HG03558 (cell line): ENCODE results near the gene DLX1.

Source experiments
- ATAC-seq: cut with Tn5 transposase; IDR thresholded peaks from one replicate; pipeline ENCODE4 v1.9.1; 2021; ENCODE audit warnings: moderate number of reproducible peaks; ENCODE audit not compliant: unreplicated experiment; ENCODE audit errors: extremely low read depth

Gene DLX1

DNA sequence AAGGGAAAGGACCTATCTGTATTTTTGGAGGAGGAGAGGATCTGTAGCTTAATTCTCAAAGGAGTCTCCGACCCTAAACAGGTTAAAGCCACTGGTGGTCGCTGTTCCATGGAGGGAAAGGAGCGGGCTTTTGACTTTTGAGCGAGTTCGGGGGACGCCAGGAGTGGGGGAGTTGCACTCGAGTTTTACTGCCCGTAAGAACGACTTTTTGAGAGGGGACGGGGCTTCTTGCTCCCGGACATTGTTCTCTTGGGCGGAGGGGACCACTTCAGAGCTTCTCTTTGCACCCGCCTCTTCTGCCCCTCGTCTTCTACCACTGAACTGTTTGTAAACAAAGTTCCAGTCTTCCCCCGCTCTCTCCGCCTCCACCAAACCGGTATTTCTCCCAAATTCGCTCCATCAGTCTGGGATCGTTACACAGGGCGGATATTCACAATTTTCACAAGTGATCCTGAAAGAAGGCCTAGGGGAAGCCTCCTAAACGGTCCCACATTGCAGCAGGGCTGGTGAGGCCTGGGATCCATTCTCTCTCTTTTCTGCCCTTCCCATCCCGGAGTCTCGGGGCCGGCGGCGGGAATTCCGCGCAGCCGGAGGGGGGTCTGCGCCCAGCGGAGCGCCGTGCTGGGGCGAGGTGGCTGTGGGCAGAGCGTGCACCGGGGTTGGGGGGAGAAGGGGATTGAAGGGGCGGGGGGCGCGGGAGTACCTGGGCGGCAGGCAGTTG is 10.8 kb downstream of the DLX1 start:
- no peak for ATAC-seq

- ATAC-seq = no peak
These were observed 11.6 kb downstream of the DLX1 start for GRCh38 chr2:172096626-172097547.

- ATAC-seq = no peak
These were observed 12.3 kb downstream of the DLX1 start for GRCh38 chr2:172097557-172098131.

GRCh38 chr2:172098287-172098649 is 13.0 kb downstream of the DLX1 start:
- ATAC-seq = no peak

- no peak for ATAC-seq
These were observed 13.6 kb downstream of the DLX1 start for GRCh38 chr2:172098650-172099471.

DNA sequence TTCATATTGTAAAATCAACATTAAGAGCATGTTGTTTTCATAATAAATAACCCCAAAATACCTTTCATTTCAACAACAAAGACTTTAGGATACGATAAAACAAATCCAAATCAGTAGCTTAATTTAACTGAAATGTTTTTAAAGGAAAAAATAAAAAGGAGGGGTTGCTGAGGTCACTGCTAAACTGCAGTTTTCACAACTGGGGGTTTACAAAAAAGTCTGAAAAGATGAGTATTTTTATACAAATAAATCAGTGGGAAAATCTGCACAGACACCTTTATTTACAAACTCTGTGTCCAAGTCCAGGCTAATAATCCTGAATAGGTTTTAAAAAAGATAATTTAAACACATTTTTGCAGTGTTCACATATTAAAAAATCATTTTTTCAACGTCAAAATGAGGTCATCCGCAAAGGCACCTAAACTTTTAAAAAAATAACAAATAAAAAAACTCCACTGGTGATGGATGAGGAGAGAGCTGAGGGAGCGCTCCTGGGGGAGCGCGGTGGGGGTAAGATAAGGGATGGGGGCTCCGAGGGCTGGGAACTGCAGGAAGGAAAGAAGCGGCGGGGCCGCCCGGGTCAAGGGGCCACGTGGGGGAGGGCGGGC is 14.3 kb downstream of the DLX1 start:
- no peak for ATAC-seq

DNA sequence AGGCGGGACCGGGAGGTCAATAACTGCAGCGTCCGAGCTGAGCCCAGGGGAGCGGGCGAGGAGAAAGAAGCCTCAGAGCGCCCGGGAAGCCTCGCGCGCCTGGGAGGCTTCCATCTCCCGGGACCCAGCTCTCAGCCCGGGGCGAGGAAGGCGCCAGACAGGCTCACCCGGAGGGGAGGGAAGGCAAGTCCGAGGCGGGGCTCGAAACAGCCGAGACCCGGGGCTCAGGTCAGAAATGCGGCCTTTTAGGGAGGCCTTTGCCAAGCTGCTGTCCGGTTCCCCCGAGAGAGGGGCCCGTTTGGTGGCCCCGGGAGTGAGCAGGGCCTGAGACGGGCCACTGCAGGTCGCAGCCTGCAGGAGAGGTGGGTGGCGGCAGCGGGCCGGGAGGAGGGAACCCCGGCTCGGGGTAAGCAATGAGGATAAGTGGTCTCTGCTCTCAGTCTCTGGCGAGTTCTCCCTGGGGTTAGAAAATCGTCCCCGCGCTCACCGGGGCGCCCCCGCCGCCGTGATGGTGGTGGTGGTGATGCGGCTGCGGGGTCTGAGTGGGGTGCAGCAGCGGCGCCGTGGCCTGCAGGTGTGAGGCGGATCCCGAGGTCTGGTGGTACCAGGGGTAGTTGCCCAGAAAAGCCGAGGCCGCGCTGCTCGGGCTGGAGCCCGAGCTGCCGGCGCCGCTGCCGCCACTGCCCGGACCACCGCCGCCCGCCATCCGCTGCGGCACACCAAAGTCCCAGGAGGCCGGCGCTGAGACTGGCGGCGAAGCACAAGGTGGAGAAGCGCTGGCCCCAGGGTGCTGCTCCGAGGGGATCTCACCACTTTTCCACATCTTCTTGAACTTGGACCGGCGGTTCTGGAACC is 15.0 kb downstream of the DLX1 start:
- no peak for ATAC-seq

DNA sequence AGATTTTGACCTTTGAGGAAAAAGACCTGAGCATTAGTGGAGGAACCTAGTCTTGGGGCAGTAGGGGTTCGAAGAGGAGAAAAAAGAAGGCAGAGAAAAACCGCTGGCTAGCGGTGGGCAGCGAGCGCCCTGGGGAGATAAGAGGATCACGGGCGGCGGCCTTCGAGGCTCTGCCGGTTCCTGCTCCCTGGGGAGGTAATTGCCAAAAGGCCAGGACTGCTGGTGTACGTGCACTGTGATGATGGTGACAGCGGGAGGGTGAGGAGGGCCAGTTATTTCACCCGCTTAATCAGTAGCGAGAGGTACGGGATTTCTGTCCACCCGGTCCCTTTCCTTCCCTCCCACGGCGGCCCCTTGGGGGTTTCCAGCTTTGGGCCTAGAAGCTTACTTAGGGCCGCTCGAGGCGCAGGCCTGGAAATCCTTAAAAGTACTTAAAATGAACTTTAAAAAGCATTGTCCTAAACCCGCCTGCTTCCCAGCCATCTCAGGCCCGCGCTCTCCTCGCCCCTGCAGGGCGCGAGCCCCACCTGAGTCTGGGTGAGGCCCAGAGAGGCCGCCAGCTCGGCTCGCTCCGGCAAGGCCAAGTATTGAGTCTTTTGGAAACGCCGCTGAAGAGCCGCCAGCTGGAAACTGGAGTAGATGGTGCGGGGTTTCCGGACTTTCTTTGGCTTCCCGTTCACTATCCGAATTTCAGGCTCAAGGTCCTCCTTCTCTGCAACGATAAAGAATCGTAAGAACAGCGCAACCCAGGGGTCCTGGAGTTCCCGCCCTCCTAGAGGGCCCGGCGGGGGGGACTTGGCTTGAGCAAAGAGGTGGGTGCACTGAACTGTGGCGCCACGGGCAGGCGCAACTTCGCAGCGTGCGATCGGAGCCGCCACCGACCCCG is 15.9 kb downstream of the DLX1 start:
- ATAC-seq = no peak

GRCh38 chr2:172101821-172102390 is 16.6 kb downstream of the DLX1 start:
- ATAC-seq = no peak

GRCh38 chr2:172102391-172103359 is 17.4 kb downstream of the DLX1 start, which contains the start of gene DLX2:
Gene DLX2, minus strand, starts transcription at chr2:172102900. Its CDS starts 362 bp downstream, at chr2:172102538.
- peak; percentile 47 for ATAC-seq

DNA sequence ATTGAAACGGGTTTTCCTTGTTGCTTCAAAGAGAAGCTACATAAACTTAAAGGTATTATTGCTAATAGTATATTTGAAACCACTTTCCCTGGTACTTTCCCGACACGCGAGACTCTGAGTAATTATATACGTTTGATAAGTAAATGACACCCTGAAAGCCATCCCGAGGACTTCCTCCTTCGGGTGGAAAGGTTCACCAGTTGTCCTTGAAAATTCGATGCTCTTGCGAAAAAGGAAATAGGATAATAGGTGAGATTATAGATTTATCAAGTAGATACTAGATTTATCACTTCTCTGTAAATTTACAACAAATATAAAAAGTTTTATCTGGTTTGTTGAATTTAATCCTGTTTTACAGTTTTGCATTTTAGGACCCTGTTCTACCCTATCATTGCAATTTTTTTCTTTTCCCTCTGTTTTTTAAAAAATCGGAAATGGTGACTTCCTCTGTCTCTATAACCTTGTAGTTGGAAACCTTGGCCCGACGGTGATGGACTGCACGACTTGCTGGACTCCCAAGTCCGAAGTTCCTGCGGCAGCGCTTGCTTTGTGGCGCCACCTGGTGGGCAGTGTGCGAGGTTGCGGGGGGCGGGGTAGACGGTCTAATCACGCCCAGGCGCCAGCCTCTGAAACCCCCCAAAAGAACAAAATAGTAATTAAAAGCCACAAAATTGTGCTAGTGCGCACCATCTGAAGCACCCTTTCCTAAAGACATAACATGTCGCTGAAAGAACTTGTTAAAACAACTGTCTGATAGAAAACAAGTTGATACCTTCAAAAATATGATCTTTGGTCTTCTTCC is 18.4 kb downstream of the DLX1 start:
- ATAC-seq = no peak

GRCh38 chr2:172105471-172106107 is 20.3 kb downstream of the DLX1 start:
- no peak for ATAC-seq

DNA sequence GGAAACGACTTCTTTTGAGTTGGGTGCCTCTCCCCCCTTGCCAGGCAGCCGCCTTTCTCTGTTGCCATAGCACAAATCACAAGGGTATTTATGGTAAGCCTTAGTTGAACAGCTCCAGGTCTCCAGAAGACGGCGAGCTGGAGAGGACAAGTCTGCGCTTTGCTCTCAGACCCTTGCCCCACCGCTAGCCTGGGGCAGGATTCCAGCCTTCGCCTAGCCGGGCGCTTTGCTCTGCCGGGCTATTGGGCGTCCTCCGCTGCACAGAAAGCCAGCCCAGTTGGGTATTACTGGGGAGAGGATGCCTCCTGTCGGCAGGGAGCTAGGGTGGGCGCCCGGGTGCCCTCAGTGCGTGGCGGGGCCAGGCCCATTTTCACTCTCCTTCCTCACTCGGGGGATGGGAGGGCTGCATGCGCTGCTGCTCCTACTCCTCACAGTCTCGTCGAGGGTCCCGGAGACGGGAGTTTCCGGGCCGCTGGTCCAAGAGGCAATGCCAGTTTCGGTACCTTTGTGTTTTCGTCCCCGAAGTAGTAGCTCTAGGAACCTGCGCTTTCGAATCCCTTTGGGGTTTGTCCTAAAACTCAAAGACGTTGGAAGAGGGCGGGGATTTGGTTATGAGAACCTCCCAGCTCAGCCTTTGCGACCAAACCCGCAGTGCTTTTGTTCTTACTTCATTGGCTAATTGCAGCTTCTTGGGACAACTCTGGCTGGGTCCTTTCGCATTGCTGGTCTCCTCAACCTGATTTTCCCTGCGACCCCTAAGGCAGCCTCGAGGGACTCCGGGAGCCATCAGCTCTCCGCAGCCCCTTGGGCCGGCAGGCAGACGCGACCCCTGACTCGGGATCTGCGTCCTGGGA is 21.0 kb downstream of the DLX1 start:
- ATAC-seq = no peak
